GM19468 (cell line): Measurements from ENCODE around the gene PIAS4.

ENCODE experiments used
- ATAC-seq: cut with Tn5 transposase; IDR thresholded peaks from one replicate; pipeline ENCODE4 v1.9.1; 2021; ENCODE audit warnings: mild to moderate bottlenecking, moderate library complexity, moderate number of reproducible peaks; ENCODE audit not compliant: unreplicated experiment; ENCODE audit errors: extremely low read depth

The PIAS4 gene

GRCh38 chr19:3976495-3977241, 30.9 kb upstream of the PIAS4 start:
- no peak for ATAC-seq

GRCh38 chr19:3977242-3978143, 30.0 kb upstream of the PIAS4 start:
- no peak for ATAC-seq

GRCh38 chr19:3978145-3978544, 29.4 kb upstream of the PIAS4 start:
- no peak for ATAC-seq

- no peak for ATAC-seq
These were observed 28.3 kb upstream of the PIAS4 start for GRCh38 chr19:3979289-3979673.

- ATAC-seq: no peak
These were observed 27.7 kb upstream of the PIAS4 start for GRCh38 chr19:3979674-3980352.

GRCh38 chr19:3980353-3981251, 26.9 kb upstream of the PIAS4 start:
- ATAC-seq: no peak

GRCh38 chr19:3981373-3981735, 26.2 kb upstream of the PIAS4 start:
- ATAC-seq: no peak

- no peak for ATAC-seq
These were observed 25.5 kb upstream of the PIAS4 start for GRCh38 chr19:3981736-3982681.

GRCh38 chr19:3982701-3983541, 24.6 kb upstream of the PIAS4 start:
- no peak for ATAC-seq

- no peak for ATAC-seq
These were observed 24.0 kb upstream of the PIAS4 start for GRCh38 chr19:3983542-3983914.

GRCh38 chr19:3983936-3984583, 23.5 kb upstream of the PIAS4 start:
- no peak for ATAC-seq

GRCh38 chr19:3984584-3984907, 23.0 kb upstream of the PIAS4 start:
- ATAC-seq: no peak

- peak; percentile 76 for ATAC-seq
These were observed 22.5 kb upstream of the PIAS4 start, which contains the start of gene EEF2 for GRCh38 chr19:3984908-3985642. Gene EEF2 (minus strand): TSS chr19:3985463. CDS start chr19:3985380, 83 bp downstream.

GRCh38 chr19:3985643-3986259, 21.8 kb upstream of the PIAS4 start:
- no peak for ATAC-seq

GRCh38 chr19:3986260-3987041, 21.1 kb upstream of the PIAS4 start:
- no peak for ATAC-seq
